Activated CD4-positive, alpha-beta T cell treated with anti-CD3 and anti-CD28 coated beads, Interleukin-2, Interleukin-4, amounts not matched to agents 100 ng/mL and 50 ng/mL, durations not matched to agents 16 hours and 8 hours (primary cell): ENCODE results near the gene PRKACG.
"Not testable (repeated sequence)": the region's sequence is repeated elsewhere in the genome, so short reads cannot be mapped to it uniquely, and the experiment has no call there.

Experiments
- DNase-seq: peaks from one replicate; pipeline ENCODE4 v3.0.0-alpha.2; 2020; ENCODE audit warnings: low spot score

The PRKACG gene

GRCh38 chr9:69014013-69014412 is at the start of gene PRKACG:
Gene PRKACG, minus strand, starts transcription at chr9:69014113. Its CDS starts 21 bp downstream, at chr9:69014092.
- no peak for DNase-seq

GRCh38 chr9:69062195-69062594 is 48.3 kb upstream of the PRKACG start:
- DNase-seq, result no peak

- DNase-seq, result no peak
Measured at GRCh38 chr9:69060766-69061165, 46.9 kb upstream of the PRKACG start.

GRCh38 chr9:69058101-69058500 is 44.2 kb upstream of the PRKACG start:
- no peak for DNase-seq

GRCh38 chr9:69056191-69056815 is 42.4 kb upstream of the PRKACG start:
- no peak for DNase-seq

- DNase-seq, result no peak
Measured at GRCh38 chr9:69054989-69055388, 41.1 kb upstream of the PRKACG start.

GRCh38 chr9:69050936-69051335 is 37.0 kb upstream of the PRKACG start:
- DNase-seq, result not testable (repeated sequence)

- no peak for DNase-seq
Measured at GRCh38 chr9:69049094-69049493, 35.2 kb upstream of the PRKACG start.

GRCh38 chr9:69047371-69047770 is 33.5 kb upstream of the PRKACG start:
- no peak for DNase-seq

- DNase-seq, result no peak
Measured at GRCh38 chr9:69046723-69047122, 32.8 kb upstream of the PRKACG start.

- DNase-seq, result no peak
Measured at GRCh38 chr9:69045821-69046220, 31.9 kb upstream of the PRKACG start.

- DNase-seq, result peak; percentile 30
Measured at GRCh38 chr9:69044240-69045219, 30.6 kb upstream of the PRKACG start.

- no peak for DNase-seq
Measured at GRCh38 chr9:69040646-69041045, 26.7 kb upstream of the PRKACG start.

GRCh38 chr9:69036799-69037198 is 22.9 kb upstream of the PRKACG start:
- DNase-seq, result no peak

GRCh38 chr9:69036309-69036708 is 22.4 kb upstream of the PRKACG start:
- peak; percentile 33 for DNase-seq

- DNase-seq, result peak; percentile 89
Measured at GRCh38 chr9:69035438-69036308, 21.8 kb upstream of the PRKACG start, which contains the start of gene FXN. Gene FXN, plus strand, starts transcription at chr9:69035752. Its CDS starts 31 bp downstream, at chr9:69035783.

GRCh38 chr9:69034071-69034470 is 20.2 kb upstream of the PRKACG start:
- DNase-seq, result no peak

GRCh38 chr9:69030851-69031645 is 17.1 kb upstream of the PRKACG start:
- DNase-seq, result no peak

- no peak for DNase-seq
Measured at GRCh38 chr9:69029535-69029934, 15.6 kb upstream of the PRKACG start.

GRCh38 chr9:69028754-69029153 is 14.8 kb upstream of the PRKACG start:
- peak; percentile 27 for DNase-seq
